Right lobe of liver (tissue), 6 donors: Measurements from ENCODE around the gene IL21R. TPM values are rescaled to one million over a fixed set of nuclear protein-coding genes. Genes with fewer than 3 reads are reported as not detected.

Source experiments
- ATAC-seq, 4 donors: fragments of 200-7000 bp; cut with Tn5 transposase; one replicate each; pipeline ENCODE4 v1.9.1; 2020; ENCODE audit warnings: mild to moderate bottlenecking in 4 of 4, moderate library complexity in 4 of 4
- DNase-seq, 3 donors: peaks; one replicate each; pipeline ENCODE4 v3.0.0-alpha.2; 2020
- H3K27ac ChIP-seq, 3 donors: fragments of 200-600 bp; one replicate each; pipeline ENCODE4 v1.8.0; 2022
- H3K27me3 ChIP-seq, 2 donors: fragments of 200-600 bp; one replicate each; pipeline ENCODE4 v1.8.0; 2022
- H3K36me3 ChIP-seq, 4 donors: fragments of 200-600 bp; sonication (generic) in 1 of 4; one replicate each; pipeline versions ENCODE4 v1.5.1 to v1.8.0; 2017 to 2022; ENCODE audit warnings: control low read depth in 1 of 4
- H3K4me1 ChIP-seq, 4 donors: fragments of 200-600 bp; sonication (generic) in 1 of 4; one replicate each; pipeline versions ENCODE4 v1.5.1 to v1.8.0; 2017 to 2022; ENCODE audit warnings: control low read depth in 1 of 4
- H3K4me3 ChIP-seq, 3 donors: fragments of 200-600 bp; one replicate each; pipeline ENCODE4 v1.8.0; 2022
- H3K9me3 ChIP-seq, 4 donors: fragments of 200-600 bp; sonication (generic) in 1 of 4; one replicate each; pipeline versions ENCODE4 v1.5.1 to v1.8.0; 2017 to 2022; ENCODE audit warnings: control low read depth in 1 of 4
- CTCF ChIP-seq, 4 donors: fragments of 200-600 bp in 3 of 4; fragments of 450-650 bp in 1 of 4; IDR thresholded peaks; one replicate each; pipeline versions ENCODE4 v1.5.1 to v1.8.0; 2016 to 2022; ENCODE audit warnings: antibody characterized with exemption in 4 of 4, mild to moderate bottlenecking in 2 of 4
- POLR2A ChIP-seq: fragments of 450-650 bp; IDR thresholded peaks from one replicate; pipeline ENCODE4 v1.6.1; 2017; ENCODE audit warnings: antibody characterized with exemption, mild to moderate bottlenecking
- WGBS: methylation state at CpG from one replicate; pipeline ENCODE4 v1.1.6; 2018; ENCODE audit warnings: low coverage, low lambda C conversion rate; ENCODE audit not compliant: insufficient coverage; ENCODE audit errors: missing lambda C conversion rate; 5-methylcytosine and 5-hydroxymethylcytosine counted together
- intact Hi-C, 2 donors: fragments of 100-400 bp; cut with DNase I; formaldehyde crosslinking; loops; one replicate each; pipeline versions ENCODE4 v1.11.2 to v1.14.1; 2022
- total RNA-seq, 6 experiments: library from RNA; depleted of rRNA in 2 of 6; stranded (reverse); fragments of >200 nt in 2 of 6; fragmentation: NEBNext Ultra II Directional in 3 of 6; extraction: Animal tissue kit (Norgen Biotek cat#: 25700) in 3 of 6; gene quantifications; one replicate each; pipeline versions ENCODE4 v1.1.0 to v1.2.4, GENCODE V29; 2016 to 2023
- donor health status: DM: no; HTN: yes; CAD: no.
- donor health status: DM: no; HTN: no; CAD: no.
- donor health status: DM: no; HTN: no; CAD: no.
- donor health status: DM: no; HTN: yes; CAD: no.
- donor health status: DM: no; HTN: yes; CAD: no.

IL21R gene
- total RNA-seq, 6 experiments from 2014 or later = 0.09 to 1.3 (median 0.31) TPM

DNA sequence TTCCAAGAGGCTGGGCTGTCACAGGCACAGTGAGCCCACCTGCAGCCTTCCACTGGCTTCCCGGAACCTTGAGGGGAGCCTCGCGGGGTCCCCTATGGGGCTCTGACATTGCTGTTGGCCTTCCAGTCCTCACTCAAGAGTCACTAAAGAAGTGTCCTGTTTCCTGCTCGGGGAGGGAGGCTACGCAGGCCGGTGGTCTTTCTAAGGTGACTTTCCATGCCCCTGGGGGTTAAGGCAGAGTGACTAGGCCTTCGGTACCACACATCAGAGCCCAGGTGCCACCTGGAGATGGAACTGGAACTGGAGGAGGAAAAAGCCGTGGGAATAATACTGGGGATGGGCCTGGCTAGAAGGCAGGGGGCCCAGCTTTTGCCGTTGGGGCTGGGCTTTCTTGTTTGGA is 72.1 kb downstream of the IL21R start:
- H3K9me3 ChIP-seq = no peaks in the 10 kb centered on the region
- peaks cover 0 to 72% (median 27%) of the 10 kb centered on the region in 4 donors for H3K36me3 ChIP-seq
- no peaks in the 10 kb centered on the region for H3K27me3 ChIP-seq
- intact Hi-C loops = no loop called here
- no peak for TF ChIP-seq POLR2A
- no peak for TF ChIP-seq CTCF (IDR thresholded peaks at IDR 0.05)
- H3K4me3 ChIP-seq = no peak overlapping the region
- no peak overlapping the region for H3K27ac ChIP-seq
- ATAC-seq (no peak), DNase-seq (no peak)
- H3K4me1 ChIP-seq = no peaks in the 10 kb centered on the region
- WGBS = 82% methylated on average over 5 of the region's 9 CpGs

- intact Hi-C loops = no loop called here
- no peaks in the 10 kb centered on the region for H3K4me1 ChIP-seq
- H3K36me3 ChIP-seq = peaks cover 0 to 66% (median 24%) of the 10 kb centered on the region in 4 donors
- no peaks in the 10 kb centered on the region for H3K9me3 ChIP-seq
- WGBS = 100% methylated on average over 2 of the region's 9 CpGs
- H3K27ac ChIP-seq = no peak overlapping the region
- H3K4me3 ChIP-seq = no peak overlapping the region
- no peak for TF ChIP-seq POLR2A
- no peak for TF ChIP-seq CTCF (IDR thresholded peaks at IDR 0.05)
- DNase-seq (no peak), ATAC-seq (no peak)
- no peaks in the 10 kb centered on the region for H3K27me3 ChIP-seq
Measured at GRCh38 chr16:27474921-27475320, 72.9 kb downstream of the IL21R start.

DNA sequence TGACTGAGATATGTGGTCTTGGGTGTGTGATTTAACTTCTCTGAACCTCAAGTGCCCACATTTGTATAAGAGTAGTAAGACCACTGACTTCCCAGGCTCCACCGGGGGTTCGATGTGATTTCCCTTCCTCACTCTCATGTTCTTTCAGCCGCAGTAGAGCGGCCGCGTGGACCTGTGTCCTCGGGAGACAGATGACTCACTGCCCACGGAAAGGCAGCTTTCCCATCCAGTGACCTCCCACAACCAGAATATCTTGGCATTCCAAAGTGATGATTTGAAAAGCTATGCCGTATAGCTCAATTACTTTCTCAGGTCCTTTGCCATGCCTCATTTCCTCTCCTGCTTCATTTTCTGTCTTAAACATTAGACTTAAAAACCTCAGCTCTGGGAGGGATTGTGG is 73.6 kb downstream of the IL21R start:
- Histone ChIP-seq H3K9me3 (no peaks in the 10 kb centered on the region), H3K36me3 (peaks cover 0 to 63% (median 23%) of the 10 kb centered on the region in 4 donors), H3K27ac (no peak overlapping the region), H3K4me3 (no peak overlapping the region), H3K27me3 (no peaks in the 10 kb centered on the region), H3K4me1 (no peaks in the 10 kb centered on the region)
- no peak for DNase-seq
- no peak for ATAC-seq
- WGBS = 85% methylated on average over 7 of the region's 9 CpGs
- TF ChIP-seq CTCF (IDR thresholded peaks at IDR 0.05) = no peak
- no peak for TF ChIP-seq POLR2A
- intact Hi-C loops = no loop called here

- Histone ChIP-seq H3K9me3 (no peaks in the 10 kb centered on the region), H3K27ac (no peak overlapping the region), H3K27me3 (no peaks in the 10 kb centered on the region), H3K36me3 (peaks cover 0 to 63% (median 22%) of the 10 kb centered on the region in 4 donors), H3K4me3 (no peak overlapping the region), H3K4me1 (no peaks in the 10 kb centered on the region)
- ATAC-seq (no peak), DNase-seq (no peak)
- 86% methylated on average over 4 of the region's 9 CpGs for WGBS
- intact Hi-C loops = no loop called here
- no peak for TF ChIP-seq CTCF (IDR thresholded peaks at IDR 0.05)
- TF ChIP-seq POLR2A = no peak
Measured at GRCh38 chr16:27476240-27476639, 74.3 kb downstream of the IL21R start.

- no peak overlapping the region for H3K4me3 ChIP-seq
- WGBS = 90% methylated on average over 5 of the region's 7 CpGs
- no peak for TF ChIP-seq POLR2A
- TF ChIP-seq CTCF (IDR thresholded peaks at IDR 0.05) = no peak
- intact Hi-C loops = no loop called here
- no peaks in the 10 kb centered on the region for H3K9me3 ChIP-seq
- H3K4me1 ChIP-seq = peaks cover 0 to 5% (median 0%) of the 10 kb centered on the region in 4 donors
- peaks cover 0 to 84% (median 31%) of the 10 kb centered on the region in 4 donors for H3K36me3 ChIP-seq
- no peak overlapping the region for H3K27ac ChIP-seq
- DNase-seq = no peak
- no peaks in the 10 kb centered on the region for H3K27me3 ChIP-seq
- ATAC-seq = no peak
Measured at GRCh38 chr16:27480761-27481160, 78.8 kb downstream of the IL21R start.
